Ovary (tissue), 9 donors: Measurements from ENCODE around the gene COL15A1. TPM values are rescaled to one million over a fixed set of nuclear protein-coding genes. Genes with fewer than 3 reads are reported as not detected.
A peak's percentile ranks its signal among the peaks of the same experiment; 100 is the strongest.

Experiments used
- DNase-seq, 5 donors: peaks; one replicate each; pipeline ENCODE4 v3.0.0-alpha.2; 2019 to 2020
- H3K27ac ChIP-seq, 2 donors: fragments of 200-600 bp; one replicate each; pipeline versions ENCODE4 v1.5.1 to v1.8.0; 2019 to 2022
- H3K27me3 ChIP-seq: fragments of 200-600 bp; one replicate; pipeline ENCODE4 v1.8.0; 2022
- H3K36me3 ChIP-seq: fragments of 200-600 bp; sonication (generic); one replicate; pipeline ENCODE4 v1.5.1; 2019
- H3K4me1 ChIP-seq: one replicate; pipeline ENCODE4 v1.8.1; 2013; ENCODE audit warnings: mild to moderate bottlenecking, moderate library complexity; ENCODE audit not compliant: insufficient read depth
- H3K4me3 ChIP-seq: fragments of 200-600 bp; sonication (generic); one replicate; pipeline ENCODE4 v1.5.1; 2017
- H3K9me3 ChIP-seq, 2 donors: fragments of 200-600 bp in 1 of 2; sonication (generic) in 1 of 2; one replicate each; pipeline versions ENCODE4 v1.5.1 to v1.8.1; 2013 to 2019; ENCODE audit warnings: mild to moderate bottlenecking in 1 of 2, moderate library complexity in 1 of 2
- CTCF ChIP-seq, 3 donors: fragments of 450-650 bp in 2 of 3; fragments of 200-600 bp in 1 of 3; IDR thresholded peaks; one replicate each; pipeline versions ENCODE4 v1.5.1 to v1.8.0; 2016 to 2022; ENCODE audit warnings: antibody characterized with exemption in 3 of 3, mild to moderate bottlenecking in 1 of 3
- EP300 ChIP-seq: sonication (generic); formaldehyde crosslinking; IDR thresholded peaks from one replicate; pipeline ENCODE4 v1.6.1; 2017; ENCODE audit warnings: antibody characterized with exemption
- POLR2A ChIP-seq: fragments of 450-650 bp; IDR thresholded peaks from one replicate; pipeline ENCODE4 v1.6.1; 2017; ENCODE audit warnings: antibody characterized with exemption, mild to moderate bottlenecking, moderate library complexity
- WGBS, 3 donors: extraction: QIAGEN DNeasy Blood & Tissue Kit in 1 of 3; methylation state at CpG; one replicate each; pipeline versions ENCODE4 v1.1.5 to v1.1.7; 2013 to 2017; 5-methylcytosine and 5-hydroxymethylcytosine counted together
- intact Hi-C, 4 donors: fragments of 100-400 bp; cut with DNase I; formaldehyde crosslinking; loops; one replicate each; pipeline versions ENCODE4 v1.11.0 to v1.15.1; 2022 to 2023
- polyA plus RNA-seq, 2 donors: library from polyadenylated mRNA; stranded (reverse); fragments of 200-250 nt in 1 of 2; fragments of 350-450 nt in 1 of 2; fragmentation: Illumina TruSeq in 1 of 2; extraction: RNeasy Lipid Tissue Mini Kit (QIAGEN cat#74804) in 1 of 2; gene quantifications; one replicate each; pipeline ENCODE4 v1.2.3, GENCODE V29; 2013 to 2014
- total RNA-seq, 7 donors: library from RNA; depleted of rRNA in 2 of 7; stranded (reverse); fragments of >200 nt in 2 of 7; fragmentation: NEBNext Ultra II Directional in 3 of 7; extraction: Animal tissue kit (Norgen Biotek cat#: 25700) in 3 of 7; gene quantifications; one replicate each; pipeline versions ENCODE4 v1.1.0 to v1.2.4, GENCODE V29; 2016 to 2023
- donor health status: DM: no; HTN: no; CAD: no; lungs with moderate emphysema.
- donor health status: DM: no; HTN: no; CAD: no.
- donor health status: Bipolar disorder and iron deficiency.
- donor health status: DM: yes; HTN: yes; CAD: no.
- donor health status: DM: no; HTN: no; CAD: no.
- donor health status: DM: yes; HTN: yes; CAD: no.

The COL15A1 gene
- total and polyA plus RNA-seq, 9 donors, result 12.8 to 195 (median 48.6) TPM

- TF ChIP-seq CTCF (IDR thresholded peaks at IDR 0.05) (no peak), EP300 (no peak), POLR2A (no peak)
- Histone ChIP-seq H3K4me3 (no peak overlapping the region), H3K9me3 (no peaks in the 10 kb centered on the region), H3K36me3 (no peaks in the 10 kb centered on the region), H3K4me1 (peaks cover 9% of the 10 kb centered on the region), H3K27me3 (no peaks in the 10 kb centered on the region), H3K27ac (no peak overlapping the region)
- DNase-seq, result no peak
- WGBS, 3 donors, result 78 to 97% (median 95%) methylated on average over 5 of the region's 5 CpGs
- intact Hi-C loops, result no loop called here
Observed at GRCh38 chr9:98902925-98903324, 40.8 kb upstream of the COL15A1 start.

GRCh38 chr9:98903961-98904411 is 39.7 kb upstream of the COL15A1 start:
- Histone ChIP-seq H3K36me3 (no peaks in the 10 kb centered on the region), H3K27ac (no peak overlapping the region), H3K4me1 (peaks cover 16% of the 10 kb centered on the region), H3K27me3 (no peaks in the 10 kb centered on the region), H3K9me3 (no peaks in the 10 kb centered on the region), H3K4me3 (no peak overlapping the region)
- TF ChIP-seq POLR2A (no peak), EP300 (no peak), CTCF (IDR thresholded peaks at IDR 0.05) (no peak)
- no peak for DNase-seq
- 71 to 80% (median 80%) methylated on average over 8 of the region's 8 CpGs for WGBS, 3 donors
- intact Hi-C loops, result no loop called here

GRCh38 chr9:98905015-98905414 is 38.7 kb upstream of the COL15A1 start:
- no peak overlapping the region for H3K27ac ChIP-seq

GRCh38 chr9:98906273-98907040 is 37.2 kb upstream of the COL15A1 start:
- no peaks in the 10 kb centered on the region for H3K9me3 ChIP-seq
- H3K4me1 ChIP-seq, result peaks cover 16% of the 10 kb centered on the region
- WGBS, 3 donors, result 44 to 49% (median 45%) methylated on average over 8 of the region's 8 CpGs
- intact Hi-C loops, result no loop called here
- TF ChIP-seq EP300, result no peak
- TF ChIP-seq CTCF (IDR thresholded peaks at IDR 0.05), result no peak
- TF ChIP-seq POLR2A, result no peak
- no peak overlapping the region for H3K4me3 ChIP-seq
- H3K27me3 ChIP-seq, result no peaks in the 10 kb centered on the region
- DNase-seq, result peak in 4 of 5 donors; percentile 48 to 76 (median 75)
- H3K36me3 ChIP-seq, result no peaks in the 10 kb centered on the region
- H3K27ac ChIP-seq, result no peak overlapping the region

More at GRCh38 chr9:98905015-98905414, 38.7 kb upstream of the COL15A1 start:
- Histone ChIP-seq H3K27me3 (no peaks in the 10 kb centered on the region), H3K4me1 (peaks cover 16% of the 10 kb centered on the region), H3K36me3 (no peaks in the 10 kb centered on the region), H3K9me3 (no peaks in the 10 kb centered on the region), H3K4me3 (no peak overlapping the region)
- no peak for DNase-seq
- WGBS, 3 donors, result 80 to 95% (median 86%) methylated on average over 4 of the region's 4 CpGs
- intact Hi-C loops, result no loop called here
- TF ChIP-seq POLR2A (no peak), EP300 (no peak), CTCF (IDR thresholded peaks at IDR 0.05) (no peak)
